HL-60 (cell line): ENCODE results near the gene ANKRD9.

ENCODE experiments used
- DNase-seq, 2 experiments: peaks; one replicate each; pipeline ENCODE4 v3.0.0-alpha.2; 2010 to 2020; ENCODE audit warnings: low read depth in 1 of 2, low spot score in 1 of 2
- H3K27ac ChIP-seq: fragments of 250-450 bp; sonication (Bioruptor Pico); replicated peaks from 2 replicates; pipeline ENCODE4 v1.5.1; 2020; ENCODE audit warnings: mild to moderate bottlenecking, moderate library complexity
- H3K27me3 ChIP-seq: fragments of 250-450 bp; sonication (Bioruptor Pico); 2 replicates; pipeline ENCODE4 v1.5.1; 2021; ENCODE audit warnings: mild to moderate bottlenecking, moderate library complexity; ENCODE audit not compliant: insufficient read depth, poor library complexity, severe bottlenecking
- H3K4me3 ChIP-seq: replicated peaks from 2 replicates; pipeline ENCODE4 v1.5.1; 2011; ENCODE audit warnings: mild to moderate bottlenecking, control low read depth, low read length; ENCODE audit not compliant: insufficient read depth
- CTCF ChIP-seq: IDR thresholded peaks from one replicate; pipeline ENCODE4 v1.5.1; 2011; ENCODE audit warnings: low read length, control low read depth, inconsistent platforms; ENCODE audit not compliant: insufficient read depth
- GABPA ChIP-seq: IDR thresholded peaks from 2 replicates; pipeline ENCODE4 v1.6.1; 2012; ENCODE audit warnings: low read depth
- POLR2AphosphoS5 ChIP-seq: IDR thresholded peaks from 2 replicates; pipeline ENCODE4 v1.6.1; 2012; ENCODE audit warnings: low read depth
- SPI1 ChIP-seq: IDR thresholded peaks from 2 replicates; pipeline ENCODE4 v1.6.1; 2012; ENCODE audit warnings: low read depth, mild to moderate bottlenecking, borderline replicate concordance
- TF ChIP-seq, protein P1 (sequence below): IDR thresholded peaks from 2 replicates; pipeline ENCODE4 v1.6.1; 2012; ENCODE audit warnings: low read depth; ENCODE audit not compliant: insufficient replicate concordance

ANKRD9 gene

GRCh38 chr14:102464006-102464405 lies 45.6 kb downstream of the ANKRD9 start:
- TF ChIP-seq GABPA, result no peak
- TF ChIP-seq, protein P1, sequence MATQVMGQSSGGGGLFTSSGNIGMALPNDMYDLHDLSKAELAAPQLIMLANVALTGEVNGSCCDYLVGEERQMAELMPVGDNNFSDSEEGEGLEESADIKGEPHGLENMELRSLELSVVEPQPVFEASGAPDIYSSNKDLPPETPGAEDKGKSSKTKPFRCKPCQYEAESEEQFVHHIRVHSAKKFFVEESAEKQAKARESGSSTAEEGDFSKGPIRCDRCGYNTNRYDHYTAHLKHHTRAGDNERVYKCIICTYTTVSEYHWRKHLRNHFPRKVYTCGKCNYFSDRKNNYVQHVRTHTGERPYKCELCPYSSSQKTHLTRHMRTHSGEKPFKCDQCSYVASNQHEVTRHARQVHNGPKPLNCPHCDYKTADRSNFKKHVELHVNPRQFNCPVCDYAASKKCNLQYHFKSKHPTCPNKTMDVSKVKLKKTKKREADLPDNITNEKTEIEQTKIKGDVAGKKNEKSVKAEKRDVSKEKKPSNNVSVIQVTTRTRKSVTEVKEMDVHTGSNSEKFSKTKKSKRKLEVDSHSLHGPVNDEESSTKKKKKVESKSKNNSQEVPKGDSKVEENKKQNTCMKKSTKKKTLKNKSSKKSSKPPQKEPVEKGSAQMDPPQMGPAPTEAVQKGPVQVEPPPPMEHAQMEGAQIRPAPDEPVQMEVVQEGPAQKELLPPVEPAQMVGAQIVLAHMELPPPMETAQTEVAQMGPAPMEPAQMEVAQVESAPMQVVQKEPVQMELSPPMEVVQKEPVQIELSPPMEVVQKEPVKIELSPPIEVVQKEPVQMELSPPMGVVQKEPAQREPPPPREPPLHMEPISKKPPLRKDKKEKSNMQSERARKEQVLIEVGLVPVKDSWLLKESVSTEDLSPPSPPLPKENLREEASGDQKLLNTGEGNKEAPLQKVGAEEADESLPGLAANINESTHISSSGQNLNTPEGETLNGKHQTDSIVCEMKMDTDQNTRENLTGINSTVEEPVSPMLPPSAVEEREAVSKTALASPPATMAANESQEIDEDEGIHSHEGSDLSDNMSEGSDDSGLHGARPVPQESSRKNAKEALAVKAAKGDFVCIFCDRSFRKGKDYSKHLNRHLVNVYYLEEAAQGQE, result no peak
- TF ChIP-seq SPI1, result no peak
- no peak for TF ChIP-seq POLR2AphosphoS5
- TF ChIP-seq CTCF, result no peak
- Histone ChIP-seq H3K4me3 (no peak overlapping the region), H3K27ac (no peak overlapping the region), H3K27me3 (no peaks in the 10 kb centered on the region)
- no peak for DNase-seq

DNA sequence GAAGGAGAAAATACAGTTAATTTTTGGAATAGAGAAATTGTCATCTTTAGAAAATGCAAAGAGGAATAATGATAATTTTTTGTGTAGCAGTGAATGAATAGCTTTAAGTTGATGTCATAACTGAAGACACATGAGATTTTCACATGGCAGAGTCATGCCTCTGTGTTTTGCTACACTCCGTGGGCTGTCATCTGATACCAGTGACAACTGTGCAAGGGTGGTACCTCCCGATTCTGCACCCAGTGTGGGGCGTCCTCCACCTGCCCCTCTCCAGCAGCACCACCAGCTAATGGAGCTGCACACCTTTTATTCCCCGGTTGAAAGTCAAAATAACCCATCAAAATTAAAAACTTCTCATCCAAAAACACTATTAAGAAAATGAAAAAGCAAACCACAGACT lies 47.2 kb downstream of the ANKRD9 start:
- TF ChIP-seq, protein P1, result no peak
- TF ChIP-seq POLR2AphosphoS5, result no peak
- TF ChIP-seq CTCF, result no peak
- TF ChIP-seq GABPA, result no peak
- TF ChIP-seq SPI1, result no peak
- no peaks in the 10 kb centered on the region for H3K27me3 ChIP-seq
- H3K27ac ChIP-seq, result no peak overlapping the region
- DNase-seq, result no peak
- no peak overlapping the region for H3K4me3 ChIP-seq

GRCh38 chr14:102461490-102462338 lies 47.9 kb downstream of the ANKRD9 start:
- TF ChIP-seq POLR2AphosphoS5, result no peak
- TF ChIP-seq SPI1, result no peak
- TF ChIP-seq CTCF, result no peak
- TF ChIP-seq GABPA, result no peak
- TF ChIP-seq, protein P1, result no peak
- DNase-seq, result no peak
- Histone ChIP-seq H3K27ac (no peak overlapping the region), H3K27me3 (no peaks in the 10 kb centered on the region), H3K4me3 (no peak overlapping the region)
